Smooth muscle cell (in vitro differentiated cells): ENCODE data around the gene ECHDC1. TPM values are rescaled to one million over a fixed set of nuclear protein-coding genes. Genes with fewer than 3 reads are reported as not detected.

Experiments used
- DNase-seq: peaks from one replicate; lab custom pipeline; 2025; ENCODE audit not compliant: unreplicated experiment; lab: John Stamatoyannopoulos, UW
- H2AFZ ChIP-seq: fragments of 200-600 bp; sonication (generic); 2 replicates; pipeline ENCODE4 v1.6.0; 2016; ENCODE audit warnings: antibody characterized with exemption, low read depth, mild to moderate bottlenecking
- H3F3A ChIP-seq: fragments of 200-600 bp; sonication (generic); 2 replicates; pipeline ENCODE4 v1.6.0; 2017; ENCODE audit warnings: antibody characterized with exemption, low read depth
- H3K27ac ChIP-seq: fragments of 200-600 bp; sonication (generic); 2 replicates; pipeline ENCODE4 v1.5.1; 2016; ENCODE audit warnings: low read depth, mild to moderate bottlenecking
- H3K27me3 ChIP-seq: fragments of 200-600 bp; sonication (generic); 2 replicates; pipeline ENCODE4 v1.6.1; 2016; ENCODE audit warnings: low read depth, mild to moderate bottlenecking
- H3K36me3 ChIP-seq: fragments of 200-600 bp; sonication (generic); 2 replicates; pipeline ENCODE4 v1.5.1; 2016; ENCODE audit warnings: low read depth
- H3K4me1 ChIP-seq: fragments of 200-600 bp; sonication (generic); 2 replicates; pipeline ENCODE4 v1.5.1; 2016; ENCODE audit warnings: low read depth
- H3K4me2 ChIP-seq: fragments of 200-600 bp; sonication (generic); 2 replicates; pipeline ENCODE4 v1.6.0; 2016; ENCODE audit warnings: mild to moderate bottlenecking
- H3K4me3 ChIP-seq: fragments of 200-600 bp; sonication (generic); 2 replicates; pipeline ENCODE4 v1.5.1; 2016; ENCODE audit warnings: mild to moderate bottlenecking
- H3K79me2 ChIP-seq: fragments of 200-600 bp; sonication (generic); 2 replicates; pipeline ENCODE4 v1.6.0; 2016; ENCODE audit warnings: low read depth, mild to moderate bottlenecking
- H3K9ac ChIP-seq: fragments of 200-600 bp; sonication (generic); 2 replicates; pipeline ENCODE4 v1.6.0; 2016; ENCODE audit warnings: low read depth
- H3K9me3 ChIP-seq: fragments of 200-600 bp; sonication (generic); replicated peaks from 2 replicates; pipeline ENCODE4 v1.5.1; 2016; ENCODE audit warnings: low read depth
- H4K20me1 ChIP-seq: fragments of 200-600 bp; sonication (generic); 2 replicates; pipeline ENCODE4 v1.6.0; 2016; ENCODE audit warnings: low read depth
- CTCF ChIP-seq: fragments of 200-600 bp; sonication (generic); IDR thresholded peaks from 2 replicates; pipeline ENCODE4 v1.5.1; 2017; ENCODE audit warnings: borderline replicate concordance, mild to moderate bottlenecking, antibody characterized with exemption; ENCODE audit not compliant: insufficient read depth, poor library complexity, severe bottlenecking
- WGBS: methylation state at CpG from one replicate; pipeline ENCODE4 v1.1.7; 2016; ENCODE audit warnings: low lambda C conversion rate; 5-methylcytosine and 5-hydroxymethylcytosine counted together
- polyA plus RNA-seq: library from polyadenylated mRNA; unstranded; fragments of >200 nt; fragmentation: Nextera tagmentation; extraction: Ambion mirVana; gene quantifications from 2 replicates; pipeline ENCODE4 v1.2.1, GENCODE V29; 2016
- total RNA-seq: library from RNA; depleted of rRNA; stranded (reverse); fragments of >200 nt; gene quantifications from 2 replicates; pipeline ENCODE4 v1.2.3, GENCODE V29; 2014

The ECHDC1 gene
- total RNA-seq (55.7 and 59.3 TPM in 2 replicates), polyA plus RNA-seq (43.0 and 49.3 TPM in 2 replicates)

GRCh38 chr6:127342946-127343808, at the start of gene ECHDC1:
Gene ECHDC1 (minus strand): TSS chr6:127343609. CDS start chr6:127331028, 12,581 bp downstream.
- Histone ChIP-seq H3K4me3 (peak within 1 kb of the TSS; percentile 97), H3K27ac (peak within 1 kb of the TSS; percentile 94), H3K36me3 (no peaks in the 10 kb centered on the region), H3K9me3 (no peaks in the 10 kb centered on the region), H2AFZ (peak within 1 kb of the TSS; percentile 97), H3F3A (peaks cover 17% of the 10 kb centered on the region), H3K4me2 (peak within 1 kb of the TSS; percentile 100), H3K4me1 (peaks cover 25% of the 10 kb centered on the region), H4K20me1 (peaks cover 40% of the 10 kb centered on the region), H3K79me2 (peaks cover 51% of the 10 kb centered on the region), H3K27me3 (no peaks in the 10 kb centered on the region), H3K9ac (peak within 1 kb of the TSS; percentile 92)
- no peak for TF ChIP-seq CTCF
- DNase-seq: peak; percentile 50
- WGBS: under 1% methylated on average over 75 of the region's 75 CpGs

GRCh38 chr6:127392301-127392700, 48.9 kb upstream of the ECHDC1 start:
- H3K4me2 ChIP-seq: no peak overlapping the region
- H3K79me2 ChIP-seq: no peaks in the 10 kb centered on the region
- H3K9ac ChIP-seq: no peak overlapping the region
- H2AFZ ChIP-seq: no peak overlapping the region
- H3F3A ChIP-seq: no peaks in the 10 kb centered on the region
- H4K20me1 ChIP-seq: no peaks in the 10 kb centered on the region
- no peak overlapping the region for H3K4me3 ChIP-seq
- no peaks in the 10 kb centered on the region for H3K4me1 ChIP-seq
- no peaks in the 10 kb centered on the region for H3K36me3 ChIP-seq
- no peak overlapping the region for H3K27ac ChIP-seq
- DNase-seq: no peak
- H3K9me3 ChIP-seq: no peaks in the 10 kb centered on the region
- no peak for TF ChIP-seq CTCF
- WGBS: 79% methylated on average over 1 of the region's 1 CpG
- no peaks in the 10 kb centered on the region for H3K27me3 ChIP-seq

DNA sequence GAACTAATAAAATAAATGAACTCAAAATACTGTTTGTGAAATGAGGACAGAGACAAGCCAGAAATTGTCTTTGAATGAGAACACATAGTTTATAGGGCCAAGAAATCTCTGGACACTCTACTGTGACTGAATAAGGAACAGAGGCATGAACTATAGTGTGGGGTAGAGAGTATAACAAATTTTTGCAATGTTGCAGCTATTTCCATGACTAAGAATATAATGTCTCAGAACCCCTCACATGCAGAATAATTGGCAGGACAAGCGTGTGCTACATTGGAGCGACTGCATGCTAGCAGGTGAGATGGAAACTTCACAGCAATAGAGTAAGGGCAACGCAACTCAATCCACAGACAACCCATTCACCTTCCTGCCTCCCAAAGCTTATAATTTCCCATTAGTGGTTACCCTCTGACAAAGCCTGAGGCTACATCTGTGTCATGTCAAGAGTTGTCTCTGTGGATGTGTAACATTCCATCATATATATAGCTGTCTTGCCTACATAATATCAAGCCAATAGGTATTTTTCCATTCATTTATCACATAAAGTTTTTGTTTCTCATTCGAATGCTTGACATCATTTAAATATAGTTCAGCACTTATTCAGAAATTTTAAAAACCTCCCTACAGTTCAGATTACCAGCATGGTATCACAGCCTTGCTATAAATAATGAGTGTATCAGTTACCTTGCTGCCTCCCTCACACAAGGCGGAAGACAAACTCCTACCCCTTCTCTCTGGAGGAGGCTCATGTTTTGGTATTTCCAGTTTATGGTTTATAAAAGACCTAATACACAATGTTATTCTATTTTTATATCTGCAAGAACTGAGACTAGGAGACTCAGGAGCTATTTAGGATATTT, 47.9 kb upstream of the ECHDC1 start:
- H3K36me3 ChIP-seq: no peaks in the 10 kb centered on the region
- no peak overlapping the region for H2AFZ ChIP-seq
- no peak overlapping the region for H3K4me2 ChIP-seq
- no peak for DNase-seq
- H4K20me1 ChIP-seq: no peaks in the 10 kb centered on the region
- H3K27ac ChIP-seq: no peak overlapping the region
- H3K9ac ChIP-seq: no peak overlapping the region
- H3K9me3 ChIP-seq: no peaks in the 10 kb centered on the region
- WGBS: 72% methylated on average over 5 of the region's 5 CpGs
- H3K4me1 ChIP-seq: no peaks in the 10 kb centered on the region
- no peak for TF ChIP-seq CTCF
- no peaks in the 10 kb centered on the region for H3K27me3 ChIP-seq
- H3F3A ChIP-seq: no peaks in the 10 kb centered on the region
- H3K4me3 ChIP-seq: no peak overlapping the region
- H3K79me2 ChIP-seq: no peaks in the 10 kb centered on the region
